Stimulated activated naive B cell treated with anti-CD40 and anti-IgM and Interleukin-4, amounts not matched to agents 10 μg/mL and 1 μg/mL and 100 μg/mL, for 72 hours (primary cell): ENCODE data around the gene EFR3B.
"Not testable (repeated sequence)": the region's sequence is repeated elsewhere in the genome, so short reads cannot be mapped to it uniquely, and the experiment has no call there.

Experiments
- ATAC-seq, 2 donors: fragments of 150-1000 bp; cut with Tn5 transposase; replicated peaks; 2 replicates each; pipeline ENCODE4 v1.10.0; 2021; ENCODE audit warnings: moderate library complexity in 1 of 2
- DNase-seq: peaks from one replicate; pipeline ENCODE4 v3.0.0; 2021
- H3K27ac Mint-ChIP-seq: one replicate; pipeline ENCODE4 v1.8.0; 2022; ENCODE audit warnings: mild to moderate bottlenecking, mixed read lengths
- H3K27me3 Mint-ChIP-seq, 2 donors: one replicate each; pipeline ENCODE4 v1.8.0; 2022; ENCODE audit warnings: mixed read lengths in 2 of 2
- H3K36me3 Mint-ChIP-seq, 2 donors: one replicate each; pipeline ENCODE4 v1.8.0; 2022; ENCODE audit warnings: mixed read lengths in 2 of 2, mild to moderate bottlenecking in 1 of 2
- H3K4me1 Mint-ChIP-seq, 2 donors: one replicate each; pipeline ENCODE4 v1.8.0; 2022; ENCODE audit warnings: mixed read lengths in 2 of 2, mild to moderate bottlenecking in 1 of 2
- H3K4me3 Mint-ChIP-seq, 2 donors: one replicate each; pipeline ENCODE4 v1.8.0; 2022; ENCODE audit warnings: mild to moderate bottlenecking in 2 of 2, mixed read lengths in 2 of 2, moderate library complexity in 1 of 2
- H3K9me3 Mint-ChIP-seq, 2 donors: one replicate each; pipeline ENCODE4 v1.8.0; 2022; ENCODE audit warnings: mixed read lengths in 2 of 2, mild to moderate bottlenecking in 1 of 2

EFR3B gene

DNA sequence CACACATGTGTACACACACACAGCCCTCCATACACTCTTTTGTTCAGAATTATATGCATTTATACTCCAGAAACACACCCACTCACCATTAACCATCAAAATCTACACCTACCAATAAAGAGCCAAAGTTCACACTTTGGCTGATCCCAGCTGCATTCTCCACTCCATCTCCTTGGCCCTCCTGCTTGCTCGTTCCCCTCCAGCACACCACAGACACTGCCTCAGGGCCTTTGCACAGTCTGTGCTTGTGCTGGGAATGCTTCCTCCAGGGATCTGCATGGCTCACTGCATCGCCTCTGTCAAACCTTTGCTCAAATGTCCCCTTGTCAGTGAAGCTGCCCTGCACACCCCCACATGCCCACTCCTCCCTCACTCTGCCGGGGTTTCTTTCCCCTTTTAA lies 80.5 kb downstream of the EFR3B start:
- H3K4me3 Mint-ChIP-seq: no peak overlapping the region

DNA sequence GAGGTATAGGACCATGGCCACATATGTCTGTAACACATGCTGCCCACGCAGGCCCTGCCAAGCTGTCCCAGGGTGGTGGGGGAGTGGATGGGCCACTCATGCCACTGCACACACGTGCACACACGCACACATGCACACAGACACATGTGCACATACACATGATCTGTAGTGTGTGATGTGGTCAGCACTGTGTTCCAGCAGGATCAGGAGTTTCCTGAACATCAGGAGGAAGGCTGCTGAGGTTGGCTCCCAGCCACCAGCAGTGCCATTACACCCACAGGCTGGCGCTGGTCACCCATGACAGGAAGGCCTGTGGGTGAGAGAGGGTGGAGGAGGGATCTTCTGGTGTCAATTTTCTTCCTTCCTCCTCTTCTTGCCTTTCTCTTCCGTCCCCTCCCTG lies 81.8 kb downstream of the EFR3B start:
- DNase-seq: no peak
- Mint-ChIP-seq H3K9me3 (no peaks in the 10 kb centered on the region), H3K36me3 (no peaks in the 10 kb centered on the region), H3K4me1 (peaks cover 4 to 5% of the 10 kb centered on the region in 2 donors), H3K4me3 (no peak overlapping the region), H3K27ac (no peak overlapping the region), H3K27me3 (peaks cover 0 to 10% of the 10 kb centered on the region in 2 donors)
- no peak for ATAC-seq

More for the DNA sequence above, 80.5 kb downstream of the EFR3B start:
- no peak for ATAC-seq
- Mint-ChIP-seq H3K36me3 (no peaks in the 10 kb centered on the region), H3K27ac (no peak overlapping the region), H3K27me3 (peaks cover 0 to 10% of the 10 kb centered on the region in 2 donors), H3K9me3 (no peaks in the 10 kb centered on the region), H3K4me1 (peaks cover 0 to 5% of the 10 kb centered on the region in 2 donors)
- no peak for DNase-seq

DNA sequence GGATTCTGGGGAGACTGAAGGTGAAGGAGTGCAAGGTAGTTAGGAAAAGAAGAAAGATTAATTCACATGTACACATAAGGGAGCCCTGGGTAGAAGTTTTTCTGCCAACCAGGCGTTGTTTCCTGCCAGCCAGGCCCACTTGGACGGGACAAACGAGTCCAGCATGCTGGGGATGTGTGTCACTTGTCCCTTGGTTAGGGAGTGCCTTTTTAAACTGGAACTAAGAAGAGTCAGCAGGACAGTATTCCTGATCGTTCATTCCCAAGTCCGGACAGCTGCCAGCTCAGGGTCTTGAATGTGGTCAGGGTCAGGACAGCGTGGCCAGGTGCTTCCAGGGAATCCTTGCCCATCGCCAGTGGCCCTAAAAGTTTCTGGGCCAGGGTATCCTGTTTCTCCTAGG lies 83.3 kb downstream of the EFR3B start:
- no peak for DNase-seq
- no peak overlapping the region for H3K4me3 Mint-ChIP-seq
- H3K9me3 Mint-ChIP-seq: no peaks in the 10 kb centered on the region
- peaks cover 6 to 18% of the 10 kb centered on the region in 2 donors for H3K27me3 Mint-ChIP-seq
- no peaks in the 10 kb centered on the region for H3K36me3 Mint-ChIP-seq
- H3K4me1 Mint-ChIP-seq: peaks cover 11 to 15% of the 10 kb centered on the region in 2 donors
- ATAC-seq: no peak
- no peak overlapping the region for H3K27ac Mint-ChIP-seq

DNA sequence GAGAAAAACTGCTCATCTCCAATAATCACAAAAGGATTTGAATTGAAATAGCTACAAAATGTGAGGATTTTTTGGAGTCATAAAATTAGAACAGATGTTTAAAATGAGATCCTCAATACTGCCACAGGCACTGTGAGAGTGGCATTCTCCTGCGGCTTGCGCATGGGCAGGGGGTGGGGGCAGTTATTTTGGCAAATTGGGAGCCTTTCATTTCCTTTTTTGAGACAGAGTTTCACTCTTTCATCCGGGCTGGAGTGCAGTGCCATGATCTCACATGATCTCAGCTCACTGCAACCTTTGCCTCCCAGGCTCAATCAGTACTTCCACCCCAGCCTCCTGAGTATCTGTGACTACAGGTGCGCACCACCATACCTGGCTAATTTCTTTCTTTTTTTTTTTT lies 84.1 kb downstream of the EFR3B start:
- Mint-ChIP-seq H3K36me3 (no peaks in the 10 kb centered on the region), H3K4me1 (peaks cover 11 to 15% of the 10 kb centered on the region in 2 donors), H3K27me3 (peaks cover 14 to 25% of the 10 kb centered on the region in 2 donors), H3K4me3 (no peak overlapping the region), H3K9me3 (no peaks in the 10 kb centered on the region), H3K27ac (no peak overlapping the region)
- ATAC-seq (no peak), DNase-seq (no peak)

DNA sequence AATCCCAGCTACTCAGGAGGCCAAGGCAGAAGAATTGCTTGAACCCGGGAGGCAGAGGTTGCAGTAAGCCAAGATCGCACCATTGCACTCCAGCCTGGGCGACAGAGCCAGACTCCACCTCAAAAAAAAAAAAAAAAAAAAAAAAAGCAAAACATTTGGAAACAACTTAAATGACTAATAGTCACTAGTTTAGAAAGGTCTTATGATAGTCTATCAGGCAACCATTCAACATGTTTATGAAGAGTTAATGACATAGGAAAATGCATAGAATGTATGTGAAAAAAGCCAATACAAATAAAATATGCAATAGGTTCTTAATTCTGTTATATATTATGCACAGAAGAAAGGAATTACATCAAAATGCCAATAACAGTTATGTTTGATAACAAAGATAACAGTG lies 85.2 kb downstream of the EFR3B start:
- Mint-ChIP-seq H3K4me1 (peaks cover 16 to 25% of the 10 kb centered on the region in 2 donors), H3K27me3 (peaks cover 24 to 36% of the 10 kb centered on the region in 2 donors)
- not testable (repeated sequence) for H3K4me3 Mint-ChIP-seq, H3K27ac Mint-ChIP-seq, H3K36me3 Mint-ChIP-seq, H3K9me3 Mint-ChIP-seq, DNase-seq, ATAC-seq

DNA sequence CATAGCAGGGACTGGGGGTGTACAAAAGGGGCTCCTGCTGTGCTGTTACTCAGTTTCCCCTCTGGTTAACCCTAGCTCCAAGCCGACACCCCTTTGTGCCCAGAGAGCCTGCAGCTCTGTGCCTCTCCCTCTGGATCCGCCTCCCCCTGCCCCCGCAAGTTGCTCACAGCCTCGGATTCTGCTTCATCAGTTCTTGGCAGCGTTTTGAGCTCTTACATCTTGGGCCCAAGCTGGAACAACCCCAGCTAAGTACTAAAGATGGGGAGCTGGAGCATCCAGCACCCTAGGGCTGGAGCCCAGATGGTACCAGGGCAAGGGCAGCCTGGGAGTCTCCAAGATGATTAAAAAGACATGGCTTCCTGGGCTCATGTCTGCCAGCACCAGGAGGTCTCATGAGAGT lies 85.8 kb downstream of the EFR3B start:
- no peaks in the 10 kb centered on the region for H3K9me3 Mint-ChIP-seq
- peaks cover 19 to 28% of the 10 kb centered on the region in 2 donors for H3K4me1 Mint-ChIP-seq
- no peak for DNase-seq
- ATAC-seq: no peak
- H3K27me3 Mint-ChIP-seq: peaks cover 29 to 37% of the 10 kb centered on the region in 2 donors
- no peaks in the 10 kb centered on the region for H3K36me3 Mint-ChIP-seq
- H3K27ac Mint-ChIP-seq: no peak overlapping the region
- no peak overlapping the region for H3K4me3 Mint-ChIP-seq

DNA sequence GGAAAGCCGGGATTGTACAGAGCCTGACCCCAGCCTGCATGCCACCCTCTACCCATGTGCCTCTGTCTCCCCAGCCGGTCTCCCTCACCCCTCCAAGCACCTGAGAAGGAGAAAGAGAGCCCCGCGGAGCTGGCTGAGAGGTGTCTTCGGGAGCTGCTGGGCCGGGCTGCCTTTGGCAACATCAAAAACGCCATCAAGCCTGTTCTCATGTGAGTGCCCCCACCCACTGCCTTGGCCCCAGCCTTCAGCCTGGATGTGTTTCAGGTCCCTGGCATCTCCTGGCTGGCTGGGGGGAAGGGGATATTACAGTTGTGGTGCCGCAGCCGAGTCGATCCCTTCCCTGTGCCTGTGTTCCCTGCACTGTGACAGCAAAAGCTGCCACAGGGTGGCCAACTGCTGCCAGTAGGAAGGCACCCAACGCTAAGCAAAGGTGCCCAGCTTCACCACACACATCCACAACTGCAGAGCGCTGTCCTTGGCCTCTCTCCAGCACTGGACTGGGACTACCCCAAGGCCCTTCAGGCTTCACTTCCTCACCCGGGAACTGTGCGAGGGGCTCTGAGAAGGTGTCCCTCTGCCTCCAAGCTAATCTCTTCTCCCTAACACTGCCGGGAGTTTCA lies 88.1 kb downstream of the EFR3B start:
- Mint-ChIP-seq H3K36me3 (no peaks in the 10 kb centered on the region), H3K4me3 (peak overlapping the region in 1 of 2 donors; percentile 11), H3K4me1 (peaks cover 14 to 28% of the 10 kb centered on the region in 2 donors), H3K9me3 (no peaks in the 10 kb centered on the region), H3K27ac (no peak overlapping the region), H3K27me3 (peaks cover 50 to 53% of the 10 kb centered on the region in 2 donors)
- DNase-seq (no peak), ATAC-seq (no peak)

DNA sequence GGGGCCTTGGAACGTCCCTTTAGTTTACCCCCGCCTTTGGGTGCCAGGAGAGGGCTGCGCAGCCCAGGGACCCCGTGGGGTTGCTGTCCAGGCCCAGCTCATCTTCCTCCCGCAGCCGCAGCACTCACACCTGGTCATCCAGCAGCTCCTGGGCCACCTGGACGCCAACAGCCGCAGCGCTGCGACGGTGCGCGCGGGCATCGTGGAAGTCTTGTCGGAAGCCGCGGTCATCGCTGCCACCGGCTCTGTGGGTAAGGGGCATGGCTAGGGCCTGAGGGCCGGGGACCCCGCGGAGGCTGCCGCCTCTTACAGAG lies 89.3 kb downstream of the EFR3B start:
- no peaks in the 10 kb centered on the region for H3K36me3 Mint-ChIP-seq
- no peak overlapping the region for H3K27ac Mint-ChIP-seq
- peak overlapping the region; percentile 77 to 82 for H3K4me3 Mint-ChIP-seq
- peak in 1 of 2 donors; percentile 5 for ATAC-seq
- no peak for DNase-seq
- H3K9me3 Mint-ChIP-seq: no peaks in the 10 kb centered on the region
- peaks cover 14 to 28% of the 10 kb centered on the region in 2 donors for H3K4me1 Mint-ChIP-seq
- H3K27me3 Mint-ChIP-seq: peaks cover 60 to 64% of the 10 kb centered on the region in 2 donors

DNA sequence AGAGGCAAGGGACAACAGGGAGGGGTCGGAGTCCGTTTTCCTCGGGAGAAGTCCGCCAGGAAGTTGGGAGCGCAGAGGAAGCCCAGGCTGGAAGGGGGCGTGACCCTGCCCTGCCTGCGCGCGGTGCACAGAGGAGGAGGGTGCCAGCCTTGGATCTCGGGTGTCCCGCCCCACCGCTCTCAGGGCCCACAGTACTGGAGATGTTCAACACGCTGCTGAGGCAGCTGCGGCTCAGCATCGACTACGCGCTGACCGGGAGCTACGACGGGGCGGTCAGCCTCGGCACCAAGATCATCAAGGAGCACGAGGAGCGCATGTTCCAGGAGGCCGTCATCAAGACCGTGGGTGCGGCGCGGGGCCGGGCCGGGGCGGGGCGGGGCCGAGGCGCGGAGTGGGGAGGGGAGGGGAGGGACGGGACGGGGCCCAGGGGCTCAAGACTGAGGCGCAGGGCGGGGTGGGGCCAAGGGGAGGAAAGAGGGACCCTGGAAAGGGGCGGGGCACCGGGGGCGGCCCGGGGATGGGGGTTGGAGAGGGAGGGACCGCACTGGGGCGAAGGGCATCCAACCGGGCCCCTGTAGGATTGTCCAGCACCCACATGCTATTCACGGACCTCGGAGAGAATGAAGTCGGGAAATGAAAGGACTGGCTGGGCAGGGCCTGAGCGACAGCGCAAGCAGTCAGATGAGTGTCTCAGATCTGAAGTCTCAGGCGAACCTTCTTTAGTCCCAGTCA lies 89.9 kb downstream of the EFR3B start:
- H3K4me3 Mint-ChIP-seq: peak overlapping the region; percentile 77 to 82
- DNase-seq: no peak
- H3K36me3 Mint-ChIP-seq: no peaks in the 10 kb centered on the region
- peak; percentile 41 to 45 for ATAC-seq
- H3K27ac Mint-ChIP-seq: peak overlapping the region; percentile 67
- H3K27me3 Mint-ChIP-seq: peaks cover 65 to 67% of the 10 kb centered on the region in 2 donors
- H3K4me1 Mint-ChIP-seq: peaks cover 14 to 28% of the 10 kb centered on the region in 2 donors
- H3K9me3 Mint-ChIP-seq: no peaks in the 10 kb centered on the region

DNA sequence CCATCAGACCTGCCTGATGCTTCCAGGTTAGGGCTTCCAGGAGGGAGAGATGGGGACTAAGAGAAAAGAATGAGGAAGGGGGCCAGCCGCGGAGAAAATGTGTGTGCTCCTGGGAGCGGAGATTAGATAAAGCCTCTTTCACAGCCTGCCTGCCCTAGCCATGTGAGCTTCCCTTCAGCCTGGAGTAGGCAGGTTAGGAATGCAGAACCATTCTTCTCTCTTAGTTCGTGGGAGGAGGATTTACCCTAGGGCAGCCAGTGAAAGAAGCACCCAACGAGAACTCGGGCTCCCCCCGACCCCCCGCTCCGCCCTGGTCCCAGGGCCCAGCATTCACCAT lies 90.4 kb downstream of the EFR3B start:
- no peaks in the 10 kb centered on the region for H3K36me3 Mint-ChIP-seq
- ATAC-seq (no peak), DNase-seq (no peak)
- H3K9me3 Mint-ChIP-seq: no peaks in the 10 kb centered on the region
- H3K4me1 Mint-ChIP-seq: peaks cover 14 to 28% of the 10 kb centered on the region in 2 donors
- H3K4me3 Mint-ChIP-seq: peak overlapping the region in 1 of 2 donors; percentile 57
- H3K27ac Mint-ChIP-seq: no peak overlapping the region
- H3K27me3 Mint-ChIP-seq: peaks cover 67 to 70% of the 10 kb centered on the region in 2 donors

DNA sequence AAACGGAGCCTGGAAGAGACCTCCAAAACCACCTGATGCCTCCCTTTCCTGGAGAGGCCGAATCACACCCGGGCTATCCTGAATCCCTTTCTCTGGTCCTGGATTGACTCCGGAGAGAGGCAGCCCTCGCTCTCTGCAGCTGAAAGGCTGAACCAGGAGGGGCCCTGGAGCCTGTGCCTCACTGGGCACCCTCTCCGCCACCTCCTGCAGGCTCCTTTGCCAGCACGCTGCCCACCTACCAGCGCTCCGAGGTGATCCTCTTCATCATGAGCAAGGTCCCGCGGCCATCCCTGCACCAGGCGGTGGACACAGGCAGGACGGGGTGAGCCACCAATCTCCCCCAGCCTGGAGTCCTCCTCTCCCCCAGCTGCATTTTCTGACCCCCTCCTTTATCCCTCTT lies 90.8 kb downstream of the EFR3B start:
- Mint-ChIP-seq H3K4me3 (peak overlapping the region in 1 of 2 donors; percentile 20), H3K27me3 (peaks cover 67 to 70% of the 10 kb centered on the region in 2 donors), H3K36me3 (no peaks in the 10 kb centered on the region), H3K4me1 (peaks cover 14 to 28% of the 10 kb centered on the region in 2 donors), H3K9me3 (no peaks in the 10 kb centered on the region), H3K27ac (no peak overlapping the region)
- DNase-seq (no peak), ATAC-seq (no peak)

DNA sequence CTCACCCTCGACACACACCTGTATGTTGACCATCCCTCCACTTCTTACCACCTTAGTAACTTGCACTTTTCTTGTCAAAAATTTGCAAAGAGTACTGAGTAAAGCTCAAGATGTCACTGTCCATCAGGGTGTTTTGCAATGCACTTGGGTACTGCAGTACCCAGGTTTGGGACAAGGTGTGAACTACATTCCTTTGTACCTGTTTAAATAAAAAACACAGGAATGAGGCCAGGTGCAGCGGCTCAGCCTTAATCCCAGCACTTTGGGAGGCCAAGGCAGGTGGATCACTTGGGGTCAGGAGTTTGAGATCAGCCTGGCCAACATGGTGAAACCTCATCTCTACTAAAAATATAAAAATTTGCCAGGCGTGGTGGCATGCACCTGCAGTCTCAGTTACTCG lies 98.7 kb downstream of the EFR3B start:
- not testable (repeated sequence) for H3K9me3 Mint-ChIP-seq, H3K36me3 Mint-ChIP-seq, H3K4me1 Mint-ChIP-seq, DNase-seq, ATAC-seq, H3K4me3 Mint-ChIP-seq, H3K27ac Mint-ChIP-seq
- peaks cover 10 to 15% of the 10 kb centered on the region in 2 donors for H3K27me3 Mint-ChIP-seq

DNA sequence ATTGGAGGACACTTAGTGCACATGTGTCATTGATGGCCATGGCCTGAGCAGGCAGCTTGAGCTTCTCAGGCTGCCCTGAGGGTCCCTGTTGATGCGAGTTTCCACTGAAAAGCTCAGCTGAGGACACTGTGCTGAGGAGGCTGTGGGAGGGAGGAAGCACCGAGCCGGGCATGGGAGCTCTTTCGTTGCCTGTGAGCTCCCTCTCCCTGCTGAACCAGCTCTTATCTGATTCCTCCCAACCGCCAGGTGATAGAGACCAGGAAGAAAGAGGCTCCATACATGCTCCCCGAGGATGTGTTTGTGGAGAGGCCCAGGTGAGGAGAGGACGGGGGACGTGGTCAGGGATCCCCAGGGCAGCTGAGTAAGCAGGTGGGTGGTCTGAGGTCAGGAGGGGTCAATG lies 99.2 kb downstream of the EFR3B start:
- H3K36me3 Mint-ChIP-seq: no peaks in the 10 kb centered on the region
- H3K4me1 Mint-ChIP-seq: no peaks in the 10 kb centered on the region
- no peaks in the 10 kb centered on the region for H3K9me3 Mint-ChIP-seq
- H3K27ac Mint-ChIP-seq: no peak overlapping the region
- no peak for ATAC-seq
- H3K27me3 Mint-ChIP-seq: peaks cover 4 to 11% of the 10 kb centered on the region in 2 donors
- H3K4me3 Mint-ChIP-seq: no peak overlapping the region
- no peak for DNase-seq

DNA sequence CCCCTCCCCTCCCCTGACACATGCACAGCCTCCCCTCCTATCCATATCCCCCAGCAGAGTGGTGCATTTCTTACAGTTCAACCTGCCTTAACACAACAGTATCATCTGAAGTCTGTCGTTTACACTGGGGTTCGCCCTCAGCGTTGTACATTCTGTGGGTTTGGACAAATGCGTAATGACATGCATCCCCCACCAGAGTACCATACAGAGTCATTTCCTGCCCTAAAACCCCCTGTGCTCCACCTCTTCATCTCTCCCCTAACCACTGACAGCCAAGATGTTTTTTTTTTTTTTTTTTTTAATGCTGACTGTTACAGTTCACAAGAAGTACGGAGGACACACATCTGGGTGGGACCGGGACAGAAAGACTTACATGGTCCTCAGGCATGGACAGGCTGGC lies 103.9 kb downstream of the EFR3B start:
- ATAC-seq (no peak), DNase-seq (no peak)
- no peak overlapping the region for H3K27ac Mint-ChIP-seq
- H3K9me3 Mint-ChIP-seq: no peaks in the 10 kb centered on the region
- no peaks in the 10 kb centered on the region for H3K4me1 Mint-ChIP-seq
- H3K27me3 Mint-ChIP-seq: no peaks in the 10 kb centered on the region
- no peaks in the 10 kb centered on the region for H3K36me3 Mint-ChIP-seq
- no peak overlapping the region for H3K4me3 Mint-ChIP-seq

DNA sequence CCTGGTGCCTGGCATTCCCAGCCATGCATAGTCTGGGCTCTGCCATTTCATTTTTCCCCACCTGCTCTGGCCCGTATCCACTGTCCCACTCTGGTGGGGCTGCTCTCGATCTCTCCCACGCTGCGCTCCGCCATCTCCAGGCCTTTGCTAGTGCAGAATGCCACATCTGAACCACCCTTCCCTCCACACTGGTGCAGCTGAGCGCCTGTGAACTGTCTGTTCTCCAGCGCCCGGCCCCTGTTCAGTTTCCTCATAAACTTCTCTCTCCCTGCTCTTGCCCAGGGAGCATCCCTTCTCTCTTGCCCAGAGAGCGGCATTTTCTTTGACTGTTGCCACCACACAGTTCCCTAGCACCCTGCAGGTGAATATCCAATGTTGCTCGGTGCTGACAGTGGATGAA lies 105.0 kb downstream of the EFR3B start:
- ATAC-seq (no peak), DNase-seq (no peak)
- Mint-ChIP-seq H3K27ac (no peak overlapping the region), H3K27me3 (no peaks in the 10 kb centered on the region), H3K9me3 (no peaks in the 10 kb centered on the region), H3K36me3 (no peaks in the 10 kb centered on the region), H3K4me1 (no peaks in the 10 kb centered on the region), H3K4me3 (no peak overlapping the region)
